HG02798 (cell line): ENCODE data around the gene ATXN3.

Experiments
- ATAC-seq: cut with Tn5 transposase; IDR thresholded peaks from one replicate; pipeline ENCODE4 v1.9.1; 2021; ENCODE audit warnings: mild to moderate bottlenecking; ENCODE audit not compliant: unreplicated experiment, poor library complexity

The ATXN3 gene

DNA sequence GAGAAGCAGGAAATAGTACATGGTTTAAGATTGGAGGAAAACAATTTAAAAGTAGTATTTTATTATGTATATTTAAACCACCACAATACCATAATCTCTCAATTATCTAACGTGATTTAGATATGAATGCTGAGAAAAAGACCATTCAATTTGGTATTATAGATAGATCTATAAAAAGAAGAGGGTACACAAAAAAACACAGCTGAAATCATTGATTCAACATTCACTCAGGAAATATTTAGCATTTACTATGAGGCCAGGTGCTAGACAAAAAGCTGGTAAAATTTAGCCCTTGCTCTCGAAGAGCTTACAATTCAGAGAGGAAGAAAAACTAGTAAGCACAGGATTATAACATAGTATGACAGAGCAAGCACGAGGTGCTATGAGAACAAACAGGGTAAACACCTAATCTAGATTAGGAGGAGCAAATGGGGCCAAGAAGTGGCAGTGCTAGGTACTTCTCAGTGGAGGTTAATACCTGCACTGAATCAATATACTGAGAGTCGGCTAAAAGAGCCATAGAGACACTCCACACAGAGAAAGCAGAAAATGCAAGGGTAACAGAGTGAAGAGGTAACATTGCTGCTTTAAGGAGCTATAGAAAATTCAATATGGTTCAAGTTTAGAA is 94.1 kb downstream of the ATXN3 start:
- ATAC-seq = no peak

DNA sequence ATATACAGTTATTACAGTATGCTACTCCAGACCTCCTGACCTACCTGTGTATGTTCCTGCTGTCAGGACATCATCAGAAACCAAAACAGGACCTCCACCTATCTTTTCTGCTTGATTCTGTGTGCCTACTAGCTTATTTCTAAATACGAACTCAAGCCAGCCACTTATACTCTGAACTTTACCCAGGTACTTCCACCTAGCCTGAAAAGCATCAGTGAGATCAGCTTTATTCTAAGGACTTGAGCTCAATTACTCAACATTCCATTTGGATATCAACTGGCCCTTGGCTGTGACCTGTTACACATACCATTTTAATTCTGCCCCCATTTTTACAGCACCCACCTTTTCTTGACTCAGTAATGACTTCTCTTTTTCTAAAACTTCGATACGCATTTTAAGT is 95.7 kb downstream of the ATXN3 start:
- no peak for ATAC-seq

GRCh38 chr14:92009604-92010003 is 96.8 kb downstream of the ATXN3 start:
- ATAC-seq = no peak
